MCF 10A (cell line): Measurements from ENCODE around the gene CLDN24. TPM values are rescaled to one million over a fixed set of nuclear protein-coding genes. Genes with fewer than 3 reads are reported as not detected.

Source experiments
- BruUV-seq: library from RNA; stranded (reverse); fragments of 400-500 nt; replicated peaks from 2 replicates; lab custom pipeline; 2021; lab: Mats Ljungman, UMichigan
- CTCF ChIA-PET: fragments of 300-600 bp; sonication (Branson Sonifier 250); formaldehyde crosslinking; extraction: SDS; loops from one replicate; lab custom pipeline; 2021; ENCODE audit warnings: antibody characterized with exemption, inconsistent platforms; lab: Yijun Ruan, JAX
- POLR2A ChIA-PET: fragments of 300-600, 350-650 bp; sonication (Branson Sonifier 250); formaldehyde crosslinking; extraction: SDS; loops from one replicate; lab custom pipeline; 2020; ENCODE audit warnings: antibody characterized with exemption, inconsistent platforms; lab: Yijun Ruan, JAX
- DNase-seq: peaks from one replicate; pipeline ENCODE4 v3.0.0-alpha.2; 2018; ENCODE audit not compliant: unreplicated experiment
- H3K27ac Mint-ChIP-seq: one replicate; pipeline ENCODE4 v1.8.0; 2022; ENCODE audit warnings: mild to moderate bottlenecking, low read depth, mixed read lengths; ENCODE audit not compliant: unreplicated experiment
- H3K27me3 Mint-ChIP-seq: one replicate; pipeline ENCODE4 v1.8.0; 2022; ENCODE audit warnings: mixed read lengths; ENCODE audit not compliant: insufficient read depth, unreplicated experiment
- H3K36me3 Mint-ChIP-seq: one replicate; pipeline ENCODE4 v1.8.0; 2022; ENCODE audit warnings: mild to moderate bottlenecking, moderate library complexity, mixed read lengths; ENCODE audit not compliant: insufficient read depth, unreplicated experiment
- H3K4me1 Mint-ChIP-seq: one replicate; pipeline ENCODE4 v1.8.0; 2022; ENCODE audit warnings: mixed read lengths; ENCODE audit not compliant: insufficient read depth, unreplicated experiment
- H3K4me3 Mint-ChIP-seq: one replicate; pipeline ENCODE4 v1.8.0; 2022; ENCODE audit warnings: mild to moderate bottlenecking, moderate library complexity, mixed read lengths; ENCODE audit not compliant: unreplicated experiment
- H3K9me3 Mint-ChIP-seq: one replicate; pipeline ENCODE4 v1.8.0; 2022; ENCODE audit warnings: mixed read lengths; ENCODE audit not compliant: unreplicated experiment
- CTCF ChIP-seq: fragments of 200-600 bp; IDR thresholded peaks from one replicate; pipeline ENCODE4 v1.8.0; 2022; ENCODE audit warnings: antibody characterized with exemption, mild to moderate bottlenecking; ENCODE audit not compliant: unreplicated experiment
- intact Hi-C: fragments of 100-400 bp; cut with micrococcal nuclease; formaldehyde crosslinking; loops from 2 replicates; pipeline ENCODE4 v1.14.1; 2022
- total RNA-seq: library from RNA; stranded (reverse); gene quantifications from 2 replicates; pipeline ENCODE4 v1.2.3, GENCODE V29; 2022

The CLDN24 gene
- total RNA-seq, 1 experiment from 2014 or later: not detected

GRCh38 chr4:183304538-183304937, 17.7 kb downstream of the CLDN24 start:
- H3K27ac Mint-ChIP-seq: no peak overlapping the region
- no peak for DNase-seq
- H3K9me3 Mint-ChIP-seq: no peaks in the 10 kb centered on the region
- H3K27me3 Mint-ChIP-seq: no peaks in the 10 kb centered on the region
- TF ChIP-seq CTCF: no peak
- ChIA-PET CTCF (interaction anchor here (0.7 kb wide), 1 partner anchor 18 kb away, joined by 3 read pairs; the partner anchor contains the start of gene CLDN24), POLR2A (no interaction called here)
- BruUV-seq: no TSS peak
- no peak overlapping the region for H3K4me3 Mint-ChIP-seq
- intact Hi-C loops: no loop called here
- no peaks in the 10 kb centered on the region for H3K36me3 Mint-ChIP-seq
- H3K4me1 Mint-ChIP-seq: no peaks in the 10 kb centered on the region

GRCh38 chr4:183304067-183304466, 18.2 kb downstream of the CLDN24 start:
- Mint-ChIP-seq H3K4me1 (no peaks in the 10 kb centered on the region), H3K27ac (no peak overlapping the region), H3K36me3 (no peaks in the 10 kb centered on the region), H3K27me3 (no peaks in the 10 kb centered on the region), H3K9me3 (no peaks in the 10 kb centered on the region), H3K4me3 (no peak overlapping the region)
- DNase-seq: no peak
- no peak for TF ChIP-seq CTCF
- intact Hi-C loops: no loop called here
- ChIA-PET CTCF (interaction anchor here (0.7 to 1.1 kb wide), 4 partner anchors 13 to 106 kb away, joined by 3 to 4 read pairs (median 3); partner anchors contain the start of gene CLDN24), POLR2A (interaction anchor here (0.7 kb wide), 1 partner anchor 210 kb away, joined by 3 read pairs; no protein-coding TSS in a partner anchor)
- no TSS peak for BruUV-seq

GRCh38 chr4:183303301-183303700, 18.9 kb downstream of the CLDN24 start:
- Mint-ChIP-seq H3K27me3 (no peaks in the 10 kb centered on the region), H3K9me3 (no peaks in the 10 kb centered on the region), H3K36me3 (no peaks in the 10 kb centered on the region), H3K4me3 (no peak overlapping the region), H3K27ac (no peak overlapping the region), H3K4me1 (no peaks in the 10 kb centered on the region)
- BruUV-seq: no TSS peak
- DNase-seq: no peak
- intact Hi-C loops: no loop called here
- no peak for TF ChIP-seq CTCF
- ChIA-PET CTCF (interaction anchor here (0.6 to 1.1 kb wide), 5 partner anchors 14 to 267 kb away, joined by 3 to 4 read pairs (median 3); no protein-coding TSS in a partner anchor), POLR2A (interaction anchor here (0.7 to 0.9 kb wide), 2 partner anchors 17 to 209 kb away, joined by 3 to 4 read pairs; partner anchors contain the start of gene CLDN22)

- Mint-ChIP-seq H3K4me3 (no peak overlapping the region), H3K27me3 (no peaks in the 10 kb centered on the region), H3K27ac (no peak overlapping the region), H3K4me1 (no peaks in the 10 kb centered on the region), H3K9me3 (no peaks in the 10 kb centered on the region), H3K36me3 (peaks cover 10% of the 10 kb centered on the region)
- ChIA-PET POLR2A (interaction anchor here (0.7 kb wide), 1 partner anchor 379 kb away, joined by 5 read pairs; no protein-coding TSS in a partner anchor), CTCF (interaction anchor here (0.6 kb wide), 1 partner anchor 21 kb away, joined by 4 read pairs; no protein-coding TSS in a partner anchor)
- intact Hi-C loops: no loop called here
- no peak for DNase-seq
- BruUV-seq: no TSS peak
- no peak for TF ChIP-seq CTCF
Measured at GRCh38 chr4:183300655-183301054, 21.6 kb downstream of the CLDN24 start.
